SW480 (cell line): ENCODE data around the gene RNF26.

ENCODE experiments used
- DNase-seq: peaks from one replicate; pipeline ENCODE4 v3.0.0-alpha.2; 2016; ENCODE audit warnings: low spot score

RNF26 gene

DNA sequence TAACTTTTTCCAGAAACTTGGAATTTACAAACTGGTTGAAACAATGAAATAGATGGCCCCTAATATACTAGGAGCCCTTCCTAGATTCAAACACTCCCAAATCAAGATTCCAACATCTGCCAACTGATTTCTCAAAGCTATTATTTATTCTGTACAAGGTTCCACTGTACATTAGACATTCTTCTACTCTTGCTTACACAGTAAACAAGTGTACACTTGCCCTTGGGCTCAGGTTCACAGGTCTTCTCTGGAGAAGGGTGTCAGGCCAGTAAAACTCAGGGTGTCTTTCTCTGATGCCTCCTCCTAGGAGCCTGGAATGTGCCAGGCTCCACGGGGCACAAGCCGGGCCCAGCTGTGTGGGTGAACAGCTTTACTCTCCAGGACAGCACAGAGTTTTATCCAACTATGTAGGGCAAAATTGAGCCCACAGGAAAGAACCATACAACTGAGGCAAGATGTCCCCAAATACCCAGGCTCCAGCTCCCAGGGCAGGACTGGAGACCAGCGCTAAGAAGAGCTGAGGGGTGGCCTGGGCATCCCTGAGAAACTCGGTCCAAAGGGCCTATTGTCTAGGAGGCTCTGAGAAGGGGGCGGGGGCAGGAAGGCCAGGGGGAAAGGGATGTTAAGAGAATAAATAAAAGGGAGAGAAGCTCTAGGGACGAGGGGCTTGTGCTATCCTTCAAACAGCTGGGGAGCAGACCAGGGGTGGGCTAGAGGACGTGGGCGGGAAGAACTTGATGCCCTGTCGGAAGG, 20.9 kb downstream of the RNF26 start:
- DNase-seq: no peak

DNA sequence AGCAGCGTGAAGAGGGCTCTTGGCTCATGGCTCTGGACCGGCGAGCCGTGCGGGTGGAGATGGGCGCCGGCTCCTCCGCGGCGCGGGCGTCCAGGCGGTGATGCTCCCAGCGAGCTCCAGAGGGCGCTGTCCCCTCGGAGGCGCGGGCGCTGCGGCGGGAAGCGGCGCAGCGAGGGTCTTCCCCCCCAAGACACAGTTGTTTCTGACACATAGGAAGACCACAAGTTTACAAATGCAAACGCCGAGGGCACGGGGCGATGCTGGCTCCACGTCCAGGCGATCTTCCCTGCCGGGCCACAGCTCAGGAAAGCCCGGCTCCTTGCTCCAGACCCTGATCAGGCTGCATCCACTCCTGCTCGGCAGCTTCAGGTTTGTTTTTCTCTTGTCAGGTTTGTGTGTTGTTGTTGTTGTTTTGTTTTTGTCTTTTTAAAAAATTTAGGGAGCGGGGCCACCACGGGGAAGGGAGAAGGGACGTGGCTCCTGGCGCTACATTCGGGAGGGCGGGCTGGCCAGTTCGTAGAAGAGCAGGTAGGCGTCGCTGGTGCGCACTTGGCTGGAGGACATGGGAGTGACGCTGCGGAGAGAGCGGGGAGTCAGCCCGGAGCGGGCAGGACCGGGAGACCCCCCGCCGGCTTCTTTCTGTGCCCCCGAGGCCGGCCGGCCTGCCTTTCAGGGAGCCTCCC, 22.2 kb downstream of the RNF26 start:
- DNase-seq: peak; percentile 80

DNA sequence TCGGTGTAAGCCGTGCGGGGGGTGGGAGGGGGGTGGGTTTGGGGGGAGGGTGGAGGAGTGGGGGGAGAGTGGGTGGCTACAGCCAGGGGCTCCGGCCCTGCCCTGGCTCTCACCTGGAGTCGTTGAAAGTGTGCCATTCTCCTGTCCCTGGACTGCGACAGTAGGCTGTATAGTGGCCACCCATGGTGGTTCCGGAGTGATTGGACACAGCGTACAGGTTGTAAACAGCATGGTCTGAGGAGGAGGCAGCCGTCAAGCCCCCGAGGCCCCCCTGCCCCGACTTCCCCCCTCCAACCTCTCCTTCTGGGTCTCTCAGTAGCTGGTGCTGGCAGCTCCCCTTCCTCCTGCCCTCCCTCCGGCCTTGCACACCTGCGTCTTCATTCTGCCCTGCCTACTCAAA, 22.7 kb downstream of the RNF26 start:
- DNase-seq: no peak

DNA sequence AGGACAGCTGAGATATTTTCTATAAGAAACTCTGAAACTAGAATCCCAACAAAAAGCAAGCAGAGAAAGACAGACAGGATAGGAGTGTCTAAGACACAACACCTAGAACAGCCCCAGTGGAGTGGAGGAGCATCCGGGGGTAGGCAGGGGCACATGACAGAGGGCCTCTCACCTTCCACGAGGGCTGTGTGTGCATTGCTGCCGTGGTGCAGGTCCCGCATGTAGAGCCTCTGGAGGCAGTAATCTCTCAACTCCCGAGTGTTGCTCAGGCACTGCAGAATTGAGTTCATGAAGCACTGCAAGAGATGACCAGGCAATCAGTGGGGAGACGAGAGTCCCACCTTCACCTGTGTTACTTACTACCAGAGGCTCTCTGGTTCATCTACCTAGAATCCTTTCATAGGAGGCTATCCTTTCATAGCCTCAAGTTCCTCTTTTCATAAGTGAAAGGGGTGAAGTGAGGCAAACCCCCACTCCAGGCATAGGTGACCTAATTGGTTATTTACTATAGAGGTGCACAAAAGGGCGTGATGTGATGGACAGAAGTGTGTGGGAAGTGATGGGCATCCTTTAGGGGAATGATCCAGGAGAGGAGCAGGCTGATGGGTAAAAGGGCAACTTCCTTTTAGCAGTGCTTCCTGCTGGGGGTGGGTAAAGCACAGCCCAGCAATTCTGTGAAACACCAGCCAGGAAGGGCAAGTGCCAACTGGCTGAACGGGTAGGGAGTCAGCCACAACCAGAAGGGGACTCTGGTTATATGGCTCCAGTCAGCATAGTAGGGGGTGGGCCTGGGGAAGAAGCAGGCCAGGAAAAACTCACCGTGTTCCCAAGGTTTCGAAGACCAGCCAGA, 25.3 kb downstream of the RNF26 start:
- no peak for DNase-seq

DNA sequence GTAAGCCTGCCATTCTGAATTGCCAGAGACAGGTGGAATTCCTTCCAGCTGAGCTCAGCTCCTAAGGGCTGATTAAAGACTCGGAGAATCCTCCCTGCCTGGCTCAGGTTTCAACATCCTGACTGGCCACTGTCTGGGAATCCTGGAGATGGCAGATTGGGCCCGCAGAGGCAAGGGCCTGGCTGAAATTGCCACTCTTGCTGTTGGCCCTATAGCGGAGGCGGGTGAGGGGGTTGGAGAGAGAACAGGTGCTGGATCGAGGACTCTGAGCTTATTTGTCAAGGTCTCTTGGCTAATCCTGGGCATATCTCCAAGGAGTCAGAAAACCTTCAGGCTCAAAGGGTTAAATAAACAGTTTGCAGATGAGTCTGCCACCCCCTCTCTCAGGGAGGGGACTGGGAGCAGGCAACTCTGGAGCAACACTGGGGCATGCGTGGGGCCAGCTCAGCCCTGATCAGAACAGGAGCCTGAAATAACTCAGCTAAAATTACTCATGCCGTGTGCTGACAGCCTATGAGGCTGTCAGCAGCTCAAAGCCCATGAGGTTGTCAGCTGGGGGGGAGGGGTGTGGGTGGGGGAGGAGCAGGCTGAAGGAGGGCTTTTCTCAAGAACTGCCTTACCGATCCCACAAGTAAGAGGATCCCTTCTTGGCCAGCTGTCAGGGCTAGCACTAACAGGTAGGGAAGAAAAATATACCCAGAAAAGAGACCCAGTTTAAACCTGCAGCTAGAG, 26.9 kb downstream of the RNF26 start:
- DNase-seq: peak; percentile 65

DNA sequence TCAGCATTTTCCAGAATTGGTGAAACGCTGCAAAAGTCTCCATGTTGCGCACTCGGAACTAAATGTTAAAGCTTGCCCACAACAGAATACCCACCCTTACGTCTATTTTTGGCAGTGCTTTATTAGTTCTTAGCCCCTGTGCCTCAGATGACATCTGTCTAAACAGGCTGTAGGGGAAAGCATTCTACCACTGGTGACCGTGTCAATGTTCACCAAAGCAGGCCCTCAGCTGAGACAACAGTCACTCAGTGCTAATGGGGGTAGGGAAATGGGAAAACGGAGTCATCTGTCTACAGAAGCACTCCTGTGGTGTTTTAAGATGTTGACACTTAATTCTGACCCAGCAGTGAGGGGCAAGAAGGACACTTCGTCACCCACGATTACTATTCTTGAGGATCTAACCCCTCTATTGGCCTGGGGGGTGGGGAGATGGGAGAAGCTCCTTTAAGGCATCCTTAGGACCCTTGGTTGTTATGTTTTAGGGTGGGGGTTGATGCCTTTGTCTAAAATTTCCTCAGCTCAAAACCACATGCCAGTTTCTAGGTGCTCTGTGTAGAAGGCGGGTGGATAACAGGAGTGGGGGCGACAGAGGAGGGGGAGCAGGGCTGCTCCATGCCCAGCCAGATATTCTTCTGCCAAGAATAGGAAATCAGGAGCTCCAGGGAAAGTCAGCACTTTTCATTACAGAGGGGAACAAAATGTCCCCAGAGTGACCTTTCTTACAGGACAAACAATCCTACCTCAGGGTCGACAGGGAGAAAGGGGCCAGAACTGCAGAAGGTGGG, 27.8 kb downstream of the RNF26 start:
- no peak for DNase-seq

DNA sequence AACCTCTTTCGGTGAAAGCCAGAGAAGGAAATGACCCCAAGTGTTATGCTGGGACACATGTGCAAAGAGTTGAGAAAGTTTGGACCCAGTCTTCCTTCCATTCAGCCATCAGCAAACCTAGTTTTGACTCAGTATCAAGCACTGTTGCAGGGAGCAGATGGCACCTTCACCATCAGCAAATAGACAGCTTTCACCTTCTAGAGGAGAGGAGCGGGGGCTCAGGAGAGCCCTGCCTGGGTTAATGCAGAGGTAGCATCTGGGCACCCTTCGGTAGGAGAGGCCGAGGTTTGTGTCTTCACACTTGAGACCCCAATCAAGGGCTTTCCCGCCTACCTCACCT, 28.4 kb downstream of the RNF26 start:
- no peak for DNase-seq

DNA sequence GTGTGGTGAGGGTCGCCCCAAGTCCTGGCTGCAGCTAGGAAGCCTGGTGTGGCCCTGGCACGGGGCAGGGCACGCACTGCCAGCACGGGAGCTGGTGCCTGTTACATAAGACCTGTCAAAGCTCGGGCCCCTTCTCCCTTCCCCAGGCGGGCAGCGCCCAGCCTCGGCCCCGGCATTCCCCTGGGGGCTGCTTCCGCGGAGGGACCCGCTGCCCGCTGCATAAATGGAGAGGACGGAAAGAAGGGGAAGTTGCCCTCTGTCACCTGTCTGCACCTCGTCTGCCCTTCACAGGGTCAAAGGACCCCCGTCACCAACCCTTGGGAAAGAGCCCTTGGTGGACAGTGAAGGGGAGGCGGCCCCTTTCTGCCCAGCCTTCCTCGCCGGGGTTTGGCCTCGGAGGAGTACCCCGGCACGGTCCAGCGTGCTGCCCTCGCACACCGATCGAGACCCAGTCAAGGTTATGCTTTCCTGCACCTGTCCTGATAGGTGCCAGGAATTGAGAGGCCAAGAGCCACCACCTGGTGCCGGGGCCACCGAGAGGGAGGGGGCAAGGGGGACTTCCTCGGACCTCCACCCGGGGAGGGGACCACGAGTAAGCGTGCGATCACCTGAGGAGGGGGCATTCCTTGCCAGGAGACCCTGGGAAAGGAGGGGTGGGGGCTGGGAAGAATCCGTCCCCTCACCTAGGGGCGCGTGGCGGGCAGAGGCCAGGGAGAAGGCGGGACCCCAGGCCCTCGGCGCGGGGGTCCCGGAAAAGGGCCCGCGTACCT, 28.9 kb downstream of the RNF26 start:
- DNase-seq: no peak

DNA sequence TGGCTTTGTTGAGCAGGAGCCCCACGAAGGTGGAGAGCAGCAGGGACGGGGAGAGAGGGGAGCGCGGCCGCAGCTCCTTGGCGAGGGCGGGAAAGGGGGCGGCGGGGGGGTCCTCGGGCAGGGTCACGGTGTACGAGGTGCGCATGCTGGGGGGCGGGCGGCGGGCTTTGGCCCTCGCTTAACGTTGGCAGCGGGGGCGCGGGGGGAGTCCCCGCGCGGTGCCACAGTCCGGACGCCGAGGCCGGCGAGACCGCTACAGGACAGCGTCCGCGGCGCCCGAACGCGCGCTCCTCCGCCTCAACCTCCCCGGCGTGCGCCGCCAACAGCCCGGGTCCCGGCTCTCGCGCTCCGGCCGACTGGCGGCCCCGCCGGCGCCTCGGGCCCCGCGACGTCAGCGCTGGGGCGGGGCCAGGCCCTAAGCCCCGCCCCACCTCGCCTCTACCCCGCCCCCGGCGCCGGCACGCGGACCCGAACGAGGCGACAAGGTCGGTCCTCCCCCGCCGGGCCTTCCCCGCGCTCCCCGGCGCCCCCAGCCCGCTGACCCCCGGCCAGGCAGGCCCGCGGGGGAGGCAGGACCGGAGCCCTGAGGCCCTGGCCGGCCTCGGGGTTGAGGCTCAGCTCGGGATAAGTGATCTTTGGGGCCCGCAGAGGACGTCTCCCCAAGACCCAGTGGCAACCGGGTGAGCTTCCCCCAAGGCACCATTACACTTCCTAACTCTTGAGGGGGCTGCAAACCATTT, 29.7 kb downstream of the RNF26 start:
- DNase-seq: no peak

DNA sequence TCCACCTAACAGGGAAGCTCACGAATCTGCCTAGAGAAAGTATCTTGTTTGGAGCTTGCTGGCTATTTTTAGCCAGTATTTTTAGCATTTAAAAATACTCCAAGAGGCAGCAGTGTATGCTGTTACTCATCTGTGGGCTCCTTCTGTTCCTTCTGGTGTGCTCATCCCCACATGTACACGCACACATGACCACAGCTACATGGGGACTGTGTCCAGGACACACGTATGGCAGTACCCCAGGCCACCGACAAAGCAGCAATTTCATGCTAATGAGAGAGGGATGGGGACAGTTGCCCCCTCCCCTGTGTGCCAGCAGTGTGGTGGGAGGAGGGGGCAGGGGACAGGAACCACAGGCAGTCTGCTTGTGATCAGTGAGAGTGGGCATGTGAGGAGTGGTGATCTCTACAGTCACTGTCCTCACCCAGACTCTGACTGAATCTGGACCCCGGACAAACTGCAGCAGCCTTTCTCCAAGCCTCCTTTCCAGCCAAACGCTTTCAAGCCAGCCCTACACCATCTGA, 30.8 kb downstream of the RNF26 start:
- no peak for DNase-seq

DNA sequence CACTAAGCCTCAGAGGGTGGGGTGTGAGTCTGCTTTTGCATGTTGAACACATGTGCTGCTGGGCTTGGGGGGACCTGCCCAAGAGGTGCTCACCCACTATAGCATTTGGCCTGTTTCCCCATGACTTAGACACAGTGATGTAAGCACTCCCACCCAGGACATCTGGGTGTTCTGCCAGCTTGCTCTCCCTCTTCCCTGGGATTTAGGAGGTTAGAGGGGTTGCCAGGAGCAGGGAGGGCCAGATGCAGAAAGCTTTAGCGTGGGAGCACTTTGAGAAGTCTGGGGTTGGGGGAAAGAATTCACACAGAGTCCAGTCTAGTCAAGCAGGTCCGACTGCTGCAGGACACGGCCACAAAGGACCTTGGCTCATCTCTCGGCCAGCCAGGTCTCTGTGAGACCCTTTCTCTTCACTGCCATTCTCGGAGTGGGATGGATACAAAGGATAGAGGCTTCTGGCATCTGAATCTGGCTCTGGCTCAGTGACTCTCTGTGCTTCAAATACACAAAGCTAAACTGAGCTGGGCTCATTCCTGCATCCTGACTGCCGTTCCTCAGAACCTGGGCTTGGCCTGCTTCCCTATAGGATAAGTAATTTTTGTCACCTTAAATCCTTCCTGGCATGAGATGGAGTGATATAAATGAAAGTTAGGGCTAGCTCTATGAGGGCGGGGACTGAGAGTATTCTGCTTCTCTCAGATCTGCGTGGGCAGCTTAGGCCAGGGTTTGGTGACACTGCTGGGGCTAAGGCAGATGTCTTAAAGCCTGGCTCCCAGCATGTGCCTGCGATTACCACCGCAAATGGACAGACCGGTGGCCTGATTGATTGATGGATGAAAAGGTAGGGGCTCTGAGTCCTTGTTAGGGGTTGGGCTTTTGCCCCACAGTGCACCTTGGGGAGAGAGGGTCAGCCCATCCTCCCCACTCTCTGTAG, 32.6 kb downstream of the RNF26 start:
- no peak for DNase-seq

DNA sequence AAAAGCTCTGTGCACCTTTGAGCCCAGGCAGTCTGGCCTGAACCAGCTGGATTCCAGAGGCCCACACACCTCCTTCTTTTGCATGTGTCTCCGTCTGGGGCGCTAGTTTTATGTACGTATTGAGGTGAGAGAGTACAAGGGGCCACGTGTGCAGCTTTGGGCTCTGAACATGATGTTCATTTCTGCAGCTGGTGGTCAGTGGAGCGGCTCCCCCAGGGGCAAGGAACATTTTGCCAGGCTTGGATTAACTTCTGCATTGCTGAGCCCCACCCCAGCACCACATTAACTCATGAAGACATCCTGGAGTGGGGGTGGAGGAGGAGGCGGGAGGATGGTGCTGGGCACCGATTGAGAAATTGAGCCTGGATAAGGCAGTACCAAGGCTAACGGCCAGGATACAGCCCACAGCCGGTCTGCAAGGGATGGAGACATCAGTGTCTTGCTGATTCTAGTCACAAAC, 33.4 kb downstream of the RNF26 start:
- no peak for DNase-seq

DNA sequence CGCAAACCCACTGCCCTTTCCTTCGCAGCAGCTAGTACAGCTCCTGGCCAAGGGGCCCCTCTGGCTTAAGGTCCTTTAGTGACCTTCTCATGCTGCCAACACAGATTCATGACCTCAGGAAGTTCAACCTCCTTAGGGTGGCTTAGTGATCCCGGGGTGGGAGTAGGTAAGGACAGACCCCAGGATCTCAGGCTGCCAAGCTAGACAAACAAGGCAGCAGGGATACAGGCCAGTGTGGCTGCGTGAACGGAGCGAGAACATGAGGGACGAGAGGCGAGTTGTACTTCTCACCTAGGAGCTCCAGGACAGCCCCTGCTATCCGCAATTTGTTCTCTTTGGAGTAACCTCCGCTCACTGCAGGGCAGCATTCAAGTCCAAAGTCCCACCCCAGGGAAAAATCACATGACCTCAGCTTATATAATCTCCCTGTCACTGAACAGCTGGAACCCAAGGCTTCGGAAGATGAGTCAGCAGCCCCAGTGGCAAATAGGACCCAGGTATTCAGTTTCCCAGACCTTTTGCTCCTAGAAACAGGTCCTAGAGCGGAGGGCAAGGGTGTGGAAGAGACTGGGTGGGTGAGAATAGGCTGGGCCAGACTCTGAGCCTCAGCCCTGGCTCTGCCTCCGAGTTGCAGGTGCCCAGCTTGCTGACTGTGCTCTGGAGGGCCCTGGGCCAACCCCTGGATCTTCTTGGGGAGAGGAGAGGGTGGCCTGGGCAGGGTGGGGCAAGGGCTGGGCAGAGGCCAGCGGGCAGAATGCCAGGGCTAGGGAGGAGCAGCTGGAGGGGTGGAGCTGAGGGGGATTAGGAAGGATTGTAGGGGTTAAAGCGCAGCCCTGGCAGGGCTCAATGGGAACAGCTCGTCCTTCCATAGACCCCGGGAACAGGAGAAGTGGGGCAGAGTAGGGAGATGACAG, 34.1 kb downstream of the RNF26 start:
- peak; percentile 77 for DNase-seq

DNA sequence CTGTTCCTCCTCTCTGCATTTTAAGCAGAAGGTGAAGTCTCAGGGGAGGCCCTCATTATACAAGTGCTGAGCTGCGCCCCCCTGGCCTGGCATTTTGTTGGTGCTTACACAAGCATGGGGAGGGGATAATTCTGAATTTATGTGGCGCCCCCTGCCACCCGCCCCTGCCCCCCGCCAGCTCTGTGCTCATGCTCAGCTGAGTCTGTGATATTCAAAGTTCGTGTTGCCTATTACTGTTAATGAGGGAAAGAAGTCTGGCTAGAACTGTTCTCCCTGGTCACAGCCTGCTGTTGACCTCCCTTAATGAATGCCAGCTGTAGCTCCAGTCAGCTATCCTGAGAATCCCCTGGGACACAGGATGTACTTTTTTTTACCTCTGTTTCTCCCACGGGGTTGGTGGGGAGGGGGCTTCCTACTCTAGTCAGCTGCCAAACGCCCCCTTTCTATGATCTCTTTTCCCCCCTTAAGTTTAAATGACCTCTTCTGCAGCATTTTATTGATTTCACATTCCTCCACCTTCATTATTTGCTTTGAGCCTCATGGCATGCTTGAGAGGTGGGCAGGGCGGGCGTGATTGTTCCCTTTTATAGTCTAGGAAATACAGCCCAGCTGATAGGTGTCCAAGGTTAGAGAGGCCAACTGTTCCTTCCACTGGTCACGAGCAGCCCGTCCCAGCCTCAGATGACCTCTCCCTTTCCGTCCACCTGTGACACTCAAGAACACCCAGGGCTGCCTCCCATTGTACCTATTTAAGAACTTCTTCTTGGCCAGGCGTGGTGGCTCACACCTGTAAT, 35.0 kb downstream of the RNF26 start:
- no peak for DNase-seq

DNA sequence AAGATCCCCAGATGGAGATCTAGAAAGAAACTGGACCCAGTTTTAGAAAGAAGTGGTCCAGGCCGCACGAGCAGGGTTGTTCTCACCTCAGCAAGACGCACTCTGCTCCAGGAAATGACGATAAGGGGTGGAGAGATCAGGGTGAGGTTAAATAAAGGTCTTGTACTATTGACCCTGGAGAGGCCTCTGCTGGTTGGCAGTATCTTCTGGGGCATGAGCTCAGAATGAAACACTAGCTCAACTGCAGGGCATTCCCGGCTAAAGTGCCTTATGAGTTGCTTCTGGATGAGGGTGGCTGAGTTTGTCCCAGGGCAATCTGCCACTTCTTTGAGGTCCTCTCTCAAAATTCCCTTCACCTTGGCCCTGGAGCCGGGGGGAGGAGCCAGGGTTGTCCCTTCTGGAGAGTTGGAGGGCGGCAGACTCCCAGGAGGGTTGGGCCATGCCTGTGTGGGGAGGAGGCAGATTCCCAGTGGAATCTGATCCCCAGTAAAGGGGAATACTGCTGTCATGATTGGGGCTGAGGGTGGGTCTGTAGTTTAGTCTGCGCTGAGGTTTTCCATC, 36.2 kb downstream of the RNF26 start:
- DNase-seq: no peak

DNA sequence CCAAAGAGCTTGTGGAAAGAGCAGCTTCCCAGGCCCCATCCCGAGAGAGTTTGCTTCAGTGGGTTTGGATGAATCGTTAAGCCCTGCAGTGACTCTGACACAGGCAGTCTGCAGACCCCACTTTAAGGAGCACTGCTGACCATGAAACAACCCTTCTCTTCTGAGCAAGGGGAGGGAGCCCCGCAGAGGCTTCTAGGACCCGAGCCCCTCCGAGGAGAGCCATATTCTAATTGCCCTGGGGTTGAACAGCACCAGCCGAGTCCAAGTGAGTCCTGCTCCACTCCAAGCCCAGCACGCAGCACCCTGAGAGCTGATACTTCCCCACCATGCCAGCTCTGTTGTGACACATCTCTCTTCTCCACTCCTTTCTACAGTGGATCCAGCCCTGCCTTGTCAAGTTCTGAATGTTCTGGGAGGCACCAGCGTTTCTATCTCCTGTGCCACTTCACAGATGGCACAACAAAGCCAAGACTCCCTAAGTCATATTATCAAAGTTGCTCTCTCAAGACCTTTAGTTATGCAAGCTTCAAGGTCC, 36.8 kb downstream of the RNF26 start:
- no peak for DNase-seq
